ENCODE data around the gene STRN.

DNA sequence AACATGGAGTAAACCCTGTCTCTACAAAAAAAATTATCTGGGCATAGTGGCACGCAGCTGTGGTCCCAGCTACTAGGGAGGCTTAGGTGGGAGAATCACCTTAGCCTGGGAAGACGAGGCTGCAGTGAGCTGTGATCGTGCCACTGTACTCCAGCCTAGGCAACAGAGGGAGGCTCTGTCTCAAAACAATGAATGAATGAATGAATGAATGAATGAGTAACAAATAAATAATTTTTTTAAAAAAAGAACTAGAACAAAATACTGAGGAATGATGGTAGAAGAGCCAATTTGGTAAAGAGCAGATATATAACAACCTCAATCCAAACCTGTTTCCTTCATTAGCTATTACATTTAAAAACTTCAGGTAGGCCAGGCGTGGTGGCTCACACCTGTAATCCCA is 60.1 kb downstream of the STRN start:
- TF ChIP-seq, protein P1, sequence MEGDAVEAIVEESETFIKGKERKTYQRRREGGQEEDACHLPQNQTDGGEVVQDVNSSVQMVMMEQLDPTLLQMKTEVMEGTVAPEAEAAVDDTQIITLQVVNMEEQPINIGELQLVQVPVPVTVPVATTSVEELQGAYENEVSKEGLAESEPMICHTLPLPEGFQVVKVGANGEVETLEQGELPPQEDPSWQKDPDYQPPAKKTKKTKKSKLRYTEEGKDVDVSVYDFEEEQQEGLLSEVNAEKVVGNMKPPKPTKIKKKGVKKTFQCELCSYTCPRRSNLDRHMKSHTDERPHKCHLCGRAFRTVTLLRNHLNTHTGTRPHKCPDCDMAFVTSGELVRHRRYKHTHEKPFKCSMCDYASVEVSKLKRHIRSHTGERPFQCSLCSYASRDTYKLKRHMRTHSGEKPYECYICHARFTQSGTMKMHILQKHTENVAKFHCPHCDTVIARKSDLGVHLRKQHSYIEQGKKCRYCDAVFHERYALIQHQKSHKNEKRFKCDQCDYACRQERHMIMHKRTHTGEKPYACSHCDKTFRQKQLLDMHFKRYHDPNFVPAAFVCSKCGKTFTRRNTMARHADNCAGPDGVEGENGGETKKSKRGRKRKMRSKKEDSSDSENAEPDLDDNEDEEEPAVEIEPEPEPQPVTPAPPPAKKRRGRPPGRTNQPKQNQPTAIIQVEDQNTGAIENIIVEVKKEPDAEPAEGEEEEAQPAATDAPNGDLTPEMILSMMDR (IDR thresholded peaks at IDR 0.05), result no peak
- no peak for TF ChIP-seq POLR2A (IDR thresholded peaks at IDR 0.05)

All from esophagus squamous epithelium (tissue), 4 donors.